ENCODE data around the gene BCL2. TPM values are rescaled to one million over a fixed set of nuclear protein-coding genes. Genes with fewer than 3 reads are reported as not detected.

BCL2 gene
- total and polyA plus RNA-seq, 9 of the 15 experiments (the other 6 are each of a cell fraction or from before 2014, with no cell fraction given): 0.10 to 1.1 (median 0.65) TPM

- H3K27me3 ChIP-seq (ENCODE audit: control insufficient read depth in 2 of 2, insufficient read depth in 2 of 2, low read length in 2 of 2): peaks cover 0 to 6% of the 10 kb centered on the region in 2 experiments; a peak in 1 of 5 replicates
- 25% methylated on average over 1 of the region's 2 CpGs for WGBS (ENCODE audit: insufficient coverage, low coverage, missing lambda C conversion rate)
- H3K27ac ChIP-seq (ENCODE audit: extremely low read depth, low read depth, low read length): no peak overlapping the region
- in situ Hi-C loops (cut with MboI) (loop anchor here (10.0 kb wide), 1 partner anchor 172 kb away; no protein-coding TSS in a partner anchor), intact Hi-C loops (cut with micrococcal nuclease) (no loop called here)
- no peaks in the 10 kb centered on the region for H3K9me3 ChIP-seq (replicated peaks; ENCODE audit: control insufficient read depth, insufficient read depth, low read depth, low read length)
- no peaks in the 10 kb centered on the region for H3K79me2 ChIP-seq (ENCODE audit: control insufficient read depth, insufficient read depth, low read length)
- H4K20me1 ChIP-seq (replicated peaks; ENCODE audit: control insufficient read depth, insufficient read depth, low read length): no peaks in the 10 kb centered on the region
- H2AFZ ChIP-seq (ENCODE audit: low read depth, low read length): no peak overlapping the region
- H3K4me1 ChIP-seq (replicated peaks in 1 of 2; ENCODE audit: control insufficient read depth in 2 of 2, insufficient read depth in 2 of 2, low read length in 2 of 2): no peaks in the 10 kb centered on the region; a peak in 1 of 5 replicates
- FAIRE-seq (no peak), DNase-seq (ENCODE audit: extremely low read depth in 1 of 4, low spot score in 3 of 4) (no peak), ATAC-seq (no peak)
- no TSS peak for BruUV-seq (replicated peaks)
- no peaks in the 10 kb centered on the region for H3K9me1 ChIP-seq (ENCODE audit: control insufficient read depth, insufficient read depth, low read length)
- ChIA-PET POLR2A (no interaction called here), CTCF (ENCODE audit: low intra/inter-chr PET ratio) (no interaction called here)
- no peaks in the 10 kb centered on the region for H3K36me3 ChIP-seq (ENCODE audit: control insufficient read depth, insufficient read depth, low read length)
- no peak overlapping the region for H3K9ac ChIP-seq (ENCODE audit: insufficient read depth in 1 of 2, low read depth in 2 of 2, low read length in 2 of 2)
- H3K4me2 ChIP-seq (ENCODE audit: insufficient read depth, low read length): no peak overlapping the region
- H3K4me3 ChIP-seq: no peak overlapping the region
- TF ChIP-seq GATAD2A (IDR thresholded peaks at IDR 0.05) (no peak), THRA (IDR thresholded peaks at IDR 0.05) (no peak), HLTF (IDR thresholded peaks at IDR 0.05) (no peak)
Measured at GRCh38 chr18:63187223-63187574, 132.4 kb downstream of the BCL2 start.

- in situ Hi-C loops (cut with MboI) (loop anchor here (10.0 kb wide), 1 partner anchor 172 kb away; no protein-coding TSS in a partner anchor), intact Hi-C loops (cut with micrococcal nuclease) (no loop called here)
- no peak overlapping the region for H3K4me3 ChIP-seq
- ATAC-seq: no peak
- H3K79me2 ChIP-seq (ENCODE audit: control insufficient read depth, insufficient read depth, low read length): no peaks in the 10 kb centered on the region
- H4K20me1 ChIP-seq (replicated peaks; ENCODE audit: control insufficient read depth, insufficient read depth, low read length): no peaks in the 10 kb centered on the region
- H3K9ac ChIP-seq (ENCODE audit: insufficient read depth in 1 of 2, low read depth in 2 of 2, low read length in 2 of 2): no peak overlapping the region
- H3K9me3 ChIP-seq (replicated peaks; ENCODE audit: control insufficient read depth, insufficient read depth, low read depth, low read length): no peaks in the 10 kb centered on the region
- H3K27ac ChIP-seq (ENCODE audit: extremely low read depth, low read depth, low read length): no peak overlapping the region
- BruUV-seq (replicated peaks): no TSS peak
- no peaks in the 10 kb centered on the region; a peak in 1 of 5 replicates for H3K4me1 ChIP-seq (replicated peaks in 1 of 2; ENCODE audit: control insufficient read depth in 2 of 2, insufficient read depth in 2 of 2, low read length in 2 of 2)
- ChIA-PET POLR2A (no interaction called here), CTCF (ENCODE audit: low intra/inter-chr PET ratio) (no interaction called here)
- 8% methylated on average over 2 of the region's 2 CpGs for WGBS (ENCODE audit: insufficient coverage, low coverage, missing lambda C conversion rate)
- no peak for FAIRE-seq
- H2AFZ ChIP-seq (ENCODE audit: low read depth, low read length): no peak overlapping the region
- H3K27me3 ChIP-seq (ENCODE audit: control insufficient read depth in 2 of 2, insufficient read depth in 2 of 2, low read length in 2 of 2): peaks cover 0 to 6% of the 10 kb centered on the region in 2 experiments; a peak in 1 of 5 replicates
- DNase-seq (ENCODE audit: extremely low read depth in 1 of 4, low spot score in 3 of 4): no peak
- no peak overlapping the region for H3K4me2 ChIP-seq (ENCODE audit: insufficient read depth, low read length)
- no peaks in the 10 kb centered on the region for H3K9me1 ChIP-seq (ENCODE audit: control insufficient read depth, insufficient read depth, low read length)
- no peaks in the 10 kb centered on the region for H3K36me3 ChIP-seq (ENCODE audit: control insufficient read depth, insufficient read depth, low read length)
- TF ChIP-seq ZBTB33 (CRISPR knock-in tag; IDR thresholded peaks at IDR 0.05): no peak
- TF ChIP-seq JUND (IDR thresholded peaks at IDR 0.05; ENCODE audit: borderline replicate concordance, low read depth, low read length): 0 out of 2 replicates have a peak, but pooled peaks have one; percentile 16
- no peak for TF ChIP-seq JUND (tag; IDR thresholded peaks at IDR 0.05; ENCODE audit: borderline replicate concordance, low read depth, low read length)
- TF ChIP-seq ATF3 (IDR thresholded peaks at IDR 0.05): peak; percentile 87
- TF ChIP-seq ATF3 (CRISPR knock-in tag; conservative IDR thresholded peaks at IDR 0.05): no peak
- TF ChIP-seq ZNF121 (CRISPR knock-in tag; conservative IDR thresholded peaks at IDR 0.05): no peak
- TF ChIP-seq IRF9 (tag; IDR thresholded peaks at IDR 0.05): peak; percentile 22; the same call in 1 of the 2 replicates
Measured at GRCh38 chr18:63186520-63187222, 132.9 kb downstream of the BCL2 start.

All from K562 (cell line).